ENCODE results near the gene APEH. TPM values are rescaled to one million over a fixed set of nuclear protein-coding genes. Genes with fewer than 3 reads are reported as not detected.

Gene APEH
- total RNA-seq, 1 experiment from 2014 or later, result 246 TPM

- H3K4me1 ChIP-seq (ENCODE audit: control insufficient read depth in 1 of 2, insufficient read depth in 2 of 2, low read length in 2 of 2), result peaks cover 0 to 13% of the 10 kb centered on the region in 2 experiments; a peak in 1 of 4 replicates
- H3K9me2 ChIP-seq (ENCODE audit: insufficient read depth), result no peaks in the 10 kb centered on the region
- ChIA-PET CTCF (no interaction called here), POLR2A (no interaction called here), RAD21 (ENCODE audit: low non-redundant PET in 1 of 2, low total read pairs in 2 of 2, uncharacterized antibody in 2 of 2, unreplicated experiment in 2 of 2) (no interaction called here)
- no peak overlapping the region for H3K27ac ChIP-seq (ENCODE audit: low read depth, low read length)
- H2AFZ ChIP-seq (ENCODE audit: low read depth, low read length, poor library complexity, severe bottlenecking), result no peak overlapping the region
- ATAC-seq, result no peak
- H3K79me2 ChIP-seq (ENCODE audit: insufficient read depth, low read length), result no peaks in the 10 kb centered on the region
- H3K9ac ChIP-seq (ENCODE audit: low read length), result no peak overlapping the region
- H3K27me3 ChIP-seq (ENCODE audit: insufficient read depth, low read length), result no peaks in the 10 kb centered on the region
- TF ChIP-seq YY1 (IDR thresholded peaks at IDR 0.05; ENCODE audit: extremely low read depth, insufficient replicate concordance, low read depth, low read length) (no peak), TCF7L2 (IDR thresholded peaks at IDR 0.05; ENCODE audit: borderline replicate concordance, extremely low read depth, insufficient read depth, insufficient read length) (no peak), JUND (IDR thresholded peaks at IDR 0.05) (no peak), SP1 (IDR thresholded peaks at IDR 0.05; ENCODE audit: low read depth) (no peak), MAX (IDR thresholded peaks at IDR 0.05) (no peak), RAD21 (IDR thresholded peaks at IDR 0.05; ENCODE audit: low read depth) (no peak)
- TF ChIP-seq, protein P1, sequence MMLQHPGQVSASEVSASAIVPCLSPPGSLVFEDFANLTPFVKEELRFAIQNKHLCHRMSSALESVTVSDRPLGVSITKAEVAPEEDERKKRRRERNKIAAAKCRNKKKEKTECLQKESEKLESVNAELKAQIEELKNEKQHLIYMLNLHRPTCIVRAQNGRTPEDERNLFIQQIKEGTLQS (IDR thresholded peaks at IDR 0.05), result no peak
- no TSS peak for BruUV-seq (replicated peaks)
- no peak for DNase-seq (ENCODE audit: low read depth, low spot score)
- intact Hi-C loops (cut with micrococcal nuclease), result no loop called here
- no peaks in the 10 kb centered on the region for H3K36me3 ChIP-seq (ENCODE audit: control insufficient read depth in 1 of 2, insufficient read depth in 2 of 2, low read length in 2 of 2)
- H4K20me1 ChIP-seq (ENCODE audit: insufficient read depth), result no peaks in the 10 kb centered on the region
- no peaks in the 10 kb centered on the region for H3K9me3 ChIP-seq (ENCODE audit: control insufficient read depth in 1 of 2, insufficient read depth in 1 of 2, low read depth in 1 of 2, low read length in 2 of 2)
- no peak overlapping the region for H3K4me3 ChIP-seq (replicated peaks in 1 of 2; ENCODE audit: low read depth in 1 of 2, low read length in 2 of 2)
- no peak overlapping the region for H3K4me2 ChIP-seq (ENCODE audit: low read length)
These were observed 11.3 kb upstream of the APEH start for GRCh38 chr3:49662720-49663413.

GRCh38 chr3:49663831-49664230 is 10.3 kb upstream of the APEH start:
- intact Hi-C loops (cut with micrococcal nuclease), result no loop called here
- BruUV-seq (replicated peaks), result no TSS peak
- no peak overlapping the region for H3K4me3 ChIP-seq (replicated peaks in 1 of 2; ENCODE audit: low read depth in 1 of 2, low read length in 2 of 2)
- TF ChIP-seq CTCF (IDR thresholded peaks at IDR 0.05 in 2 of 3, conservative IDR thresholded peaks at IDR 0.05 in 1 of 3; ENCODE audit: borderline replicate concordance in 1 of 3, insufficient read depth in 1 of 3, low read depth in 2 of 3, low read length in 2 of 3) (no peak), ZNF274 (IDR thresholded peaks at IDR 0.05; ENCODE audit: low read depth, low read length) (no peak), FOSL1 (IDR thresholded peaks at IDR 0.05; ENCODE audit: low read depth) (no peak), SRF (IDR thresholded peaks at IDR 0.05; ENCODE audit: low read depth) (no peak), ZBTB33 (IDR thresholded peaks at IDR 0.05; ENCODE audit: extremely low read depth, insufficient replicate concordance, low read length) (no peak), CBX3 (IDR thresholded peaks at IDR 0.05; ENCODE audit: low read depth) (no peak), SP1 (IDR thresholded peaks at IDR 0.05; ENCODE audit: low read depth) (no peak), POLR2AphosphoS5 (IDR thresholded peaks at IDR 0.05; ENCODE audit: low read depth, low read length) (no peak), POLR2A (IDR thresholded peaks at IDR 0.05; ENCODE audit: borderline replicate concordance, extremely low read depth, insufficient read depth, insufficient read length) (no peak), MAX (IDR thresholded peaks at IDR 0.05) (no peak)
- TF ChIP-seq, protein P1 (IDR thresholded peaks at IDR 0.05), result no peak

More at GRCh38 chr3:49663831-49664230, 10.3 kb upstream of the APEH start:
- H2AFZ ChIP-seq (ENCODE audit: low read depth, low read length, poor library complexity, severe bottlenecking), result no peak overlapping the region
- no peaks in the 10 kb centered on the region for H3K79me2 ChIP-seq (ENCODE audit: insufficient read depth, low read length)
- H3K27ac ChIP-seq (ENCODE audit: low read depth, low read length), result no peak overlapping the region
- ATAC-seq (no peak), DNase-seq (ENCODE audit: low read depth, low spot score) (no peak)
- H3K36me3 ChIP-seq (ENCODE audit: control insufficient read depth in 1 of 2, insufficient read depth in 2 of 2, low read length in 2 of 2), result no peaks in the 10 kb centered on the region
- ChIA-PET POLR2A (no interaction called here), CTCF (no interaction called here), RAD21 (ENCODE audit: low non-redundant PET in 1 of 2, low total read pairs in 2 of 2, uncharacterized antibody in 2 of 2, unreplicated experiment in 2 of 2) (no interaction called here)
- no peaks in the 10 kb centered on the region for H3K27me3 ChIP-seq (ENCODE audit: insufficient read depth, low read length)
- H4K20me1 ChIP-seq (ENCODE audit: insufficient read depth), result no peaks in the 10 kb centered on the region
- no peak overlapping the region for H3K4me2 ChIP-seq (ENCODE audit: low read length)
- peaks cover 0 to 21% of the 10 kb centered on the region in 2 experiments; a peak in 2 of 4 replicates for H3K4me1 ChIP-seq (ENCODE audit: control insufficient read depth in 1 of 2, insufficient read depth in 2 of 2, low read length in 2 of 2)
- no peaks in the 10 kb centered on the region for H3K9me3 ChIP-seq (ENCODE audit: control insufficient read depth in 1 of 2, insufficient read depth in 1 of 2, low read depth in 1 of 2, low read length in 2 of 2)
- no peak overlapping the region for H3K9ac ChIP-seq (ENCODE audit: low read length)
- H3K9me2 ChIP-seq (ENCODE audit: insufficient read depth), result no peaks in the 10 kb centered on the region

Data from HCT116 (cell line).